HG03108 (cell line): Measurements from ENCODE around the gene OIT3.
"Not testable (repeated sequence)": the region's sequence is repeated elsewhere in the genome, so short reads cannot be mapped to it uniquely, and the experiment has no call there.

Experiments used
- ATAC-seq: cut with Tn5 transposase; IDR thresholded peaks from one replicate; pipeline ENCODE4 v1.9.1; 2021; ENCODE audit warnings: moderate library complexity; ENCODE audit not compliant: unreplicated experiment

Gene OIT3

DNA sequence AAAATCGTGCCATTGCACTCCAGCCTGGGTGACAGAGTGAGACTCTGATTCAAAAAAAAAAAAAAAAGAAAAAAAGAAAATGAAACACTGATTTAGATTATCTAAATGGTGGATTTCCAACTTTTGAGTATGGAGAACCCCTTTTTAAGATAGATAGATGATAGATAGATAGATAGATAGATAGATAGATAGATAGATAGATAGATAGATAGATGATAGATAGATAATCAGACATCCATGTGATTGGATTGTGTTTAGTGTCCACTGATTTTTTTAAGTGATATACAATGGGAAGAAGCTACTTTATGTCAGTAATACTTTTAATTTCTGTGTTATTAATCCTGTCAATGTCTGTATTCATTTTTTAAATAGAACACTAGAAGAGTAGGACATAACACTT, 6.0 kb downstream of the OIT3 start:
- no peak for ATAC-seq

DNA sequence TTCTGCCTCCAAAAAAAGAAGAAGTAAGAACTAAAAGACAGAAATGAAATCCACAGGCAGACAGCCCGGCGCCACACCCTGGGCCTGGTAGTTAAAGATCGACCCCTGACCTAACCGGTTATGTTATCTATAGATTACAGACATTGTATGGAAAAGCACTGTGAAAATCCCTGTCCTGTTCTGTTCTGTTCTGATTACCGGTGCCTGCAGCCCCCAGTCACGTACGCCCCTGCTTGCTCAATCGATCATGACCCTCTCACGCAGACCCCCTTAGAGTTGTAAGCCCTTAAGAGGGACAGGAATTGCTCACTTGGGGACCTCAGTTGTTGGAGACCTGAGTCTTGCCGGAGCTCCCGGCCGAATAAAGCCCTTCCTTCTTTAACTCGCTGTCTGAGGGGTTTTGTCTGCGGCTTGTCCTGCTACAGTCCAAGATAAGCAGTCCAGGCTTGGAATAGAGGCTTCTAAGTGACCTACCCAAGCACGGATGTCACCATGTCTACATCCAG, 10.5 kb downstream of the OIT3 start:
- ATAC-seq = not testable (repeated sequence)

DNA sequence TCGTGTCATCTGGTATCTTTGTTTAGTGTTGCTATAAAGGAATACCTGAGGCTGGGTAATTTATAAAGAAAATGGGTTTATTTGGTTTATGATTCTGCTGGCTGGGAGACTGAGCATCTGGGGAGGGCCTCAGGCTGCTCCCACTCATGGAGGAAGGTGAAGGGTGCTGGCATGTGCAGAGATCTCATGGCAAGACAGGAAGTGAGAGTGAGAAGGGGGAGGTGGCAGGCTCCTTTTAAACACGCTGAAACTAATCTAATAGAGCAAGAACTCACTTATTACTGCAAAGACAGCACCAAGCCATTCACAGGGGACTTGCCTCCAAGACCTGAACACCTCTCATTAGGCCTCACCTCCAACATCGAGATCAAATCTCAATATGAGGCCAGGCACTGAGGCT, 11.3 kb downstream of the OIT3 start:
- ATAC-seq = no peak

DNA sequence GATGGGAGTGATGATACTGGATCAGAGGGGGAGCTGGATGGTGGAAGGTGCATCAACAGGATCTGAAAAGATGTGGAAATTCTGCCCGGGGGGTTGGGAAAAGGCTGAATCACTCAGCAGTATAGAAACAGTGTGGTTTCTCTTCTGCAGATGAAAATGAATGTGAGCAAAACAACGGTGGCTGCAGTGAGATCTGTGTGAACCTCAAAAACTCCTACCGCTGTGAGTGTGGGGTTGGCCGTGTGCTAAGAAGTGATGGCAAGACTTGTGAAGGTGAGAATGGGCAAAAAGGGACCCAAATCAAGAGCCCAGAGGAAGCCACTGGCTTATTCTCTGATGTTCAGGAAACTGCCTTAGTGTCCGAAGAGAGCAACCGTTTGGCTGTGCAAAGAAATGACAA, 12.9 kb downstream of the OIT3 start:
- ATAC-seq = no peak

- ATAC-seq = no peak
Observed at GRCh38 chr10:72910705-72911104, 17.2 kb downstream of the OIT3 start.

- no peak for ATAC-seq
Observed at GRCh38 chr10:72911758-72912157, 18.2 kb downstream of the OIT3 start.

GRCh38 chr10:72912736-72913135, 19.2 kb downstream of the OIT3 start:
- ATAC-seq = no peak

DNA sequence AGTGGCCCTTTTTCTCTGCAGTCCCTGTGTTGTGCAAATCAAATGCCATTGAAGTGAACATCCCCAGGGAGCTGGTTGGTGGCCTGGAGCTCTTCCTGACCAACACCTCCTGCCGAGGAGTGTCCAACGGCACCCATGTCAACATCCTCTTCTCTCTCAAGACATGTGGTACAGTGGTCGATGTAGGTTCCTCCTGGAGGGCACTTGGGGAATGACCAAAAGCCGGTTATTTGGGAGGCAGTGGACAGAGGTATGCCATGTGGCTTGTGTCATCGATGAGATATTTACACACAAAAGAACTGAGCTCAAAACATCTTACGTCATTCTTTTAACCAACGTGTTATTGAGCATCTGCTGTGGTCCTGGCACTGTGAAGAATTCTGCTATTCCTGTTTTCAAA, 19.7 kb downstream of the OIT3 start:
- ATAC-seq = no peak

- ATAC-seq = not testable (repeated sequence)
Observed at GRCh38 chr10:72917201-72917600, 23.7 kb downstream of the OIT3 start.

GRCh38 chr10:72917803-72918332, 24.3 kb downstream of the OIT3 start:
- ATAC-seq = not testable (repeated sequence)

- ATAC-seq = no peak
Observed at GRCh38 chr10:72918352-72918751, 24.8 kb downstream of the OIT3 start.

GRCh38 chr10:72921147-72921683, 27.7 kb downstream of the OIT3 start:
- ATAC-seq = not testable (repeated sequence)

GRCh38 chr10:72924351-72924750, 30.8 kb downstream of the OIT3 start:
- ATAC-seq = no peak

DNA sequence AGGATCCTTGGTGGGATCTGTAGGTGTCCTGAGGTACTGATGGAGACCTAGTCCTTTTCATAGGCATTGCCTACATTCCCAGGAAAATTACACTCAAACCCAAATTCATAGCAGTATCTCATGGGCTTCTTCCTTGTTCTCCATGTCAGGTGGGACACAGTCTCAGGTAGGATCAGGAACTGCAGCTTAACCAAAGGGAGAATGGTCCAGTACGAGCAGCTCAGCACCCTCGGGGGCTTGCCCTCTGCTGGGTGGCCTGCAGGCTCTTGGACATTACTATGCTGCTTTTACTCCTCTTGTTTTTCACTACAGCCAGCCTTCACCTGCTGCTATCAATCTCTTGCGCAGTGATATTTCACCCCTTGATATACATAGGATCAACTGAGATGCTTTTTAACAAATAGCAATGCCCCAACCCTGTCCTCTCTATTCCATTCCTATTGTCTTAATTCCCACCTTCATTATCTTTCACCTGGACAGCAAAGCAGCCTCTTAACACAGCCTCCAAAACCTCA, 32.5 kb downstream of the OIT3 start:
- no peak for ATAC-seq

- ATAC-seq = no peak
Observed at GRCh38 chr10:72927485-72927884, 33.9 kb downstream of the OIT3 start.

GRCh38 chr10:72928798-72929197, 35.3 kb downstream of the OIT3 start:
- no peak for ATAC-seq

- ATAC-seq = no peak
Observed at GRCh38 chr10:72930276-72930675, 36.7 kb downstream of the OIT3 start.

DNA sequence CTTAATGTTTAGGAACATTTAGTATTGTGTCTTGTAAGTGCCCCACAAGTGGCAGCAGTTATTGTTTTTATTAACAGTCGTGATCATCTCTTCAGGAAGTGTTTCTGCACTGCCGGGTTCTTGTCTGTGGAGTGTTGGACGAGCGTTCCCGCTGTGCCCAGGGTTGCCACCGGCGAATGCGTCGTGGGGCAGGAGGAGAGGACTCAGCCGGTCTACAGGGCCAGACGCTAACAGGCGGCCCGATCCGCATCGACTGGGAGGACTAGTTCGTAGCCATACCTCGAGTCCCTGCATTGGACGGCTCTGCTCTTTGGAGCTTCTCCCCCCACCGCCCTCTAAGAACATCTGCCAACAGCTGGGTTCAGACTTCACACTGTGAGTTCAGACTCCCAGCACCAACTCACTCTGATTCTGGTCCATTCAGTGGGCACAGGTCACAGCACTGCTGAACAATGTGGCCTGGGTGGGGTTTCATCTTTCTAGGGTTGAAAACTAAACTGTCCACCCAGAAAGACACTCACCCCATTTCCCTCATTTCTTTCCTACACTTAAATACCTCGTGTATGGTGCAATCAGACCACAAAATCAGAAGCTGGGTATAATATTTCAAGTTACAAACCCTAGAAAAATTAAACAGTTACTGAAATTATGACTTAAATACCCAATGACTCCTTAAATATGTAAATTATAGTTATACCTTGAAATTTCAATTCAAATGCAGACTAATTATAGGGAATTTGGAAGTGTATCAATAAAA, 38.9 kb downstream of the OIT3 start:
- no peak for ATAC-seq

DNA sequence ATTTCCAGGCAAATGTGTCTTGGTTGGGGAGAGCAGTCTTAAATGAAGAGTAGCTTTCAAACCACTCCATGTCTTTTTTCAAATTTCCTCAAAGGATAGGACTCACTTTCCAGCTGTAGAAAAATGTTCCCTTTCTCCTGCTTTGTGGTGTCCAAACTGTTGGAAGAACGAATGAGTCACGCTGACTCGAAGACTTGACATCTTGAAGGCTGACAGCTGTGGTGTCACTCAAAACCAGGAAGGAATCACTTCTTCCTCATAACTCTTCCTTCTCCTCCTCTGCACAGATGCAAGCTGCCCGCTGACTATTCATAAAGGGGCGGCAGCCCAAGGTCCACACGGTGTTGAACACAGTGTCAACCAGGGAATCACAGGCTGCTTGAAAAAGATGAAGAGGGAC, 41.8 kb downstream of the OIT3 start:
- no peak for ATAC-seq

- no peak for ATAC-seq
Observed at GRCh38 chr10:72943498-72944234, 50.1 kb downstream of the OIT3 start.

DNA sequence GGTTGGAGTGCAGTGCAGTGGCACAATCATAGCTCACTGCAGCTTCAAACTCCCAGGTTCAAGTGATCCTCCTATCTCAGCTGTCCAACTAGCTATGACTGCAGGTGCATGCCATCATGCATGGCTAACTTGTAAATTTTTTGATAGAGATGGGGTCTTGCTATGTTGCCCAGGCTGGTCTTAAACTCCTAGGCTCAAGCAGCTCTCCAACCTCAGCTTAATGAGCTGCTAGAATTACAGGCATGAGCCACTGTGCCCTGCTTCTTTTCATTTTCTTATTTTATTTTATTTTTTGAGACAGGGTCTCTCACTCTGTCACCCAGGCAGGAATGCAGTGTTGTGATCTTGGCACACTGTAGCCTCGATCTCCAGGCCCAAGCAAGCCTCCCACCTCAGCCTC, 53.4 kb downstream of the OIT3 start:
- ATAC-seq = no peak
